GM12875 (cell line): ENCODE measurements around the gene ASMTL.
"Not testable (repeated sequence)": the region's sequence is repeated elsewhere in the genome, so short reads cannot be mapped to it uniquely, and the experiment has no call there.

ENCODE experiments used
- H3K4me3 ChIP-seq: one replicate; pipeline ENCODE4 v1.5.1; 2011; ENCODE audit warnings: low read depth, low read length, control low read depth
- CTCF ChIP-seq: IDR thresholded peaks from 2 replicates; pipeline ENCODE4 v1.5.1; 2011; ENCODE audit warnings: low read depth, mild to moderate bottlenecking, control low read depth, inconsistent platforms, low read length, moderate library complexity, borderline replicate concordance; ENCODE audit not compliant: insufficient read depth

The ASMTL gene

GRCh38 chrX:1385253-1386223, 67.2 kb downstream of the ASMTL start:
- no peak for TF ChIP-seq CTCF
- H3K4me3 ChIP-seq: no peak overlapping the region

GRCh38 chrX:1384658-1385252, 68.0 kb downstream of the ASMTL start:
- no peak overlapping the region for H3K4me3 ChIP-seq
- no peak for TF ChIP-seq CTCF

GRCh38 chrX:1380672-1381233, 72.0 kb downstream of the ASMTL start:
- no peak overlapping the region for H3K4me3 ChIP-seq
- TF ChIP-seq CTCF: no peak

GRCh38 chrX:1378306-1378759, 74.4 kb downstream of the ASMTL start:
- TF ChIP-seq CTCF: no peak
- no peak overlapping the region for H3K4me3 ChIP-seq

GRCh38 chrX:1368385-1368698, 84.4 kb downstream of the ASMTL start:
- TF ChIP-seq CTCF: no peak
- H3K4me3 ChIP-seq: no peak overlapping the region

- H3K4me3 ChIP-seq: not testable (repeated sequence)
Measured at GRCh38 chrX:1366363-1366762, 86.3 kb downstream of the ASMTL start.

- no peak for TF ChIP-seq CTCF
- no peak overlapping the region for H3K4me3 ChIP-seq
Measured at GRCh38 chrX:1361910-1362309, 90.8 kb downstream of the ASMTL start.
